KOPT-K1 (cell line): ENCODE results near the gene TMEM245.

Source experiments
- H3K27ac ChIP-seq: fragments of 200-600 bp; sonication (generic); 2 replicates; pipeline ENCODE4 v1.5.1; 2016; ENCODE audit warnings: antibody characterized with exemption, mild to moderate bottlenecking, low read depth, low read length; ENCODE audit not compliant: poor library complexity, severe bottlenecking
- H3K36me3 ChIP-seq: fragments of 200-600 bp; sonication (generic); 2 replicates; pipeline ENCODE4 v1.5.1; 2017; ENCODE audit warnings: antibody characterized with exemption, mild to moderate bottlenecking, low read length, moderate library complexity; ENCODE audit not compliant: insufficient read depth
- H3K9me3 ChIP-seq: fragments of 200-600 bp; sonication (generic); 2 replicates; pipeline ENCODE4 v1.5.1; 2017; ENCODE audit warnings: antibody characterized with exemption, low read length, mild to moderate bottlenecking; ENCODE audit not compliant: insufficient read depth, poor library complexity, severe bottlenecking

The TMEM245 gene

GRCh38 chr9:109019420-109019819 is 100.3 kb downstream of the TMEM245 start:
- no peaks in the 10 kb centered on the region for H3K9me3 ChIP-seq
- H3K27ac ChIP-seq = no peak overlapping the region
- peaks cover 73% of the 10 kb centered on the region for H3K36me3 ChIP-seq

DNA sequence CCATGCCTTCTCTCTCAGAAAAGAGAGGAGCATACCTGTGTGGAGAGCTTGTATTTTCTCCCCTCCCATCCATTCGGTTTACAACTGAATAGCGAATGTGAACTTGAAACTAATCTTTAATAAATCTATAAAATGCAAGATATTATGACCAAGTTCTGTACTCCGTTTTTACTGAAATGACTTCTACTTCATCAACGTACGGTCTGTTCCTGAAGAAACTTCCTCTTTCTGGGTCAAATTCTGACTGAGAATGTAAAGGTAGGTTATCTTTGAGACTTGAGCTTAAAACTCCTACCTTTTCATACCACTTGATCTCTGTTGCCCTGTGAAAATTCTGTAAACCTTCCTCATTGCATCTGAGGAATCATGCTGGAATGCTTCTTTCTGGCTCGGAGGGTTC is 102.3 kb downstream of the TMEM245 start:
- peaks cover 54% of the 10 kb centered on the region for H3K36me3 ChIP-seq
- no peak overlapping the region for H3K27ac ChIP-seq

DNA sequence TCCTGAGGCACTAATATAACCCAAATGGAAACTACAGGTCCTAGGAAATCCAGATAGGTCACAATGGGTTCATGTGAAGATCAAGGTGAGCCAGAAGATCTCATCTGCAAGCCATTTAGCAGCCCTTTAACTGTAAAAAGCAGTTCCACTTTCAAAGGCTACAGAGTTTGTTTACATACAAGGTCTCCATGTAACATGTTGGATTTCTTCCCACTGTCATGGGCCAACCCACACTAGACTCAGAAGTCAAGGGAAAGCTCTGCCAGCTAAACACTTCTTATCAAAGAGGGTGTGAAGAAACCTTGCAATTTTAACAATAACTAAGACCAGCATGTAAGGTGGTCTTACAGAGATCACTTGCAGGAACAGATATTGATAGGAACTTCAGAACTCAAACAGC is 102.7 kb downstream of the TMEM245 start:
- Histone ChIP-seq H3K27ac (no peak overlapping the region), H3K9me3 (no peaks in the 10 kb centered on the region), H3K36me3 (peaks cover 50% of the 10 kb centered on the region)

More for the DNA sequence above, 102.3 kb downstream of the TMEM245 start:
- no peaks in the 10 kb centered on the region for H3K9me3 ChIP-seq

DNA sequence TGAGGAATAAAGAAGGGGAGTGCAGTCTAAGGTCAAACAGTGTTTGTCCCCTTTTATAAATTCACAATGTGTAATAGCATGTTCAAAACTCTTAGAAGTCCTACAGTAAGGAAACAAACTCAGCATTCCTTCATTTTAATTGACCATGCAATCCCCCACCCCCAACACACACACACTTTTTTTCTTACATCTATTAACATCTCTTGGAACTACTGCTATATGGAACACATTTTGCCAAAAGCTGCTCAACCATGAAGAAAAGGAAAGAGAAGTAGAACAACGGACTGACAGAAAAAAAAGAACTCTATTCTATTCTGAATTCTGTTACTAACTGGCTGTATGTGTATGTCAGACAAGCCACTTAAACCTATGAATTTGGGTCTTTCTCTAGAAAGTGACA is 103.6 kb downstream of the TMEM245 start:
- peaks cover 41% of the 10 kb centered on the region for H3K36me3 ChIP-seq
- H3K9me3 ChIP-seq = no peaks in the 10 kb centered on the region
- H3K27ac ChIP-seq = no peak overlapping the region

DNA sequence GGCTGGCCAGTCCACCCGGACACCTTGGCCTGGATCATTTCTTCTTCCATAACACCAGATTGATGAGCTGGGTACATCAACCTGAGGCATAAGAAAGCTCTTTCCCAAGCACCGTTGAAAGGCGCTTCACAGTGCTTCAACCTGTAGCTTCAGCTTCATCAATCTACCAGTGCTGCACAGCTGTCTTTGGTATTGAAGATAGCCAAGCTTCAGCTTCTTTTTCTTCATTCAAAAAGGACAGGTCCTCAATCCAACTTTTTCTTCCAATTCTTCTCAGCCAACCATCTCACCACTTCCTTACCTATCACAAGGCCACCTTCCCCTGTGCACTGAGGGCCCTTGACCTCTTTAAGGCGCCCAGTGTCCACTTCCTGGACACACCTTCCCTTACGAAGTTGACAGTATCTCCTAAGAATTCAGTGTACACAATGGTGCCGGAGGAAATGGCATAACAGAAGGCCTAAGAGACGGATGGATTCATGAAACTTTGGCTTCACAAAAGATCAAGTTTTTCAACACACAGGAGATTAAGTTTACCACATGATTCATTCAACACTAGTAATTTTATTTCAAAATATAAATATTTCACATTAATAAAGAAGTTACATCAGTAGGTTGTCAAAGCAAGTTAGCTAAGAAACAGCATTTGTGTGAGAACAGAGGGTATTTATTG is 105.0 kb downstream of the TMEM245 start:
- no peak overlapping the region for H3K27ac ChIP-seq
- H3K36me3 ChIP-seq = peaks cover 27% of the 10 kb centered on the region
- H3K9me3 ChIP-seq = no peaks in the 10 kb centered on the region

- Histone ChIP-seq H3K36me3 (peaks cover 19% of the 10 kb centered on the region), H3K27ac (no peak overlapping the region), H3K9me3 (no peaks in the 10 kb centered on the region)
These were observed 105.8 kb downstream of the TMEM245 start for GRCh38 chr9:109013679-109014607.

DNA sequence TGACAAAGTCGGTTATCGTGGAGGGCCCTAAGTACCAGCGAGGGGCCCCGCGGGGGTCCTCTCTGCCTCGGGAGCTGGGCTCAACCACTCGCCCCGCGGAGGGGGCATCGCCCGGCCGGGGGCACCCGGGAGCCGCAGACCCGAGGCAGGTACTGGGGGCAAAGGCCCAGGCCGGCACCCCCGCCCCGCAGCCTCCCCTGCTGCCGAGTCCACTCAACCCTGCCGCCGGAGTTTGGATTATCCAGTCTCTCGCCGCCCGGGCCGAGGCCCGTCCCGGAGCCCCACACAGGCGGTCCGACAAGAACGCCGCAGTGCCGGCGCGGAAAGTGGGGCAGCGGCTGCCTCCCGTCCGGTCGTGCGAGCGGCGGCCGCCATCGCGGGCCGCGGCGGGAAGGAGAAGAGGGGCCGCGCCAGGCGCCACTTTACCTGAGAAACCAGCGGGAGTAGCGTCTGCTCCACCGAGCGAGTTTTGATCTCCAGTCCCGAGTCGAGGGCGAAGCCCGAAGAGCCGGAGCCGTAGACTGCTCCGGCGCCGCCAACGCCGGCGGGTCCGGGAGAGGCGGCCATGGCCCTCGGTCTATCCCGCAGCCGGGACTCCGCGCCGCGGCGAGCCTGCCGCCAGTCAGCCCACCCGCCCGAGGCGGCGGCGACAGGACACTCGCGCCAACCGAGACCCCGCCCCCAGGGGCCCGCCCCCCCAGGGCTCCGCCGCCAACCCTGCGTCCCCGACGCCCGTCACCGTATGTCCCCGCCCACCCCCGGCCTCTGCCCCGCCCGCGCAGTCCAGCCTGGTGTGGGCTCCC is 106.7 kb downstream of the TMEM245 start, which contains the start of gene CTNNAL1:
TSS of gene CTNNAL1 (minus strand) at position 624 of the 803 bp plus-strand sequence. CDS start at position 567, 57 bp downstream.
- no peaks in the 10 kb centered on the region for H3K9me3 ChIP-seq
- peaks cover 14% of the 10 kb centered on the region for H3K36me3 ChIP-seq
- H3K27ac ChIP-seq = peak within 1 kb of the TSS; percentile 66

DNA sequence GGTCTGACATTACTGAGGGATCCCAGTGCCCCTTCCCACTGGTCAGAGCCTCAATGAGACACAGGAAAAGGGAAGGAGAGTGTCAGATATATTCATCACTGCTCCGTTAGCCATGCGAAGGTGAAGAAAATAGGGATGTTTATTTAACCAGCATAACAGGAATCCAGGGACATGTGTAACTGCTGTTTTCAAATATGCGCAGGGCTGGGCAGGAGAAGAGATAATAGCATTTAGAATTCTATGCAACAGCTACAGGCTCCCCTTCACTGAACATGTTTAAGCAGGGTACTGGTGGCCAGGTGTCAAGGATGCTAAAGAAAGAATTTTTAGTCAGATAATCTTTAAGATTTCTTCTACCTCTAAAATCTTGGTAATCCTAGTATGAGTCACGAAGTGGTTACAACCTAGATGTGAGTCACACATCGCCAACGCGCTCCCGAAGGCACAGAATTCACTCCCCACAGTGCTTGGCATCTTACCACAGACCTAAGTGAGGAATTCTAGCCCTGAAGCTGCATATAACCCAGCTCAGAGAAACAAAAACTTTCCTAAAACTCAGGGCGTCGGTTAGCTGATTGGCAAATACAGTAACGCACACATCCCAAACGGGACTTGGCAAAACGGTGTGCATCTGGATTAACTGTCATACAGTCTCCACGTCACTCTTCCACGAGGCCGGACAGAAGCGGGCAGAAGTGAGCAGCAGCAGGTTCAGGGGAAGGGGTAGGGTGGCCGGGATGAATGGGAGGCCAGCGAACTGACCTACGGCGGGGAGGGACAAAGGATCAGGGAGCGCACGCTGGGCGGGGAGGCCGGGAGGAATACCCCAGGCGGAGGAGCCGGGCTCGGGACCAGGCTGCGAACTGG is 107.5 kb downstream of the TMEM245 start:
- no peaks in the 10 kb centered on the region for H3K9me3 ChIP-seq
- peak overlapping the region; percentile 66 for H3K27ac ChIP-seq
- H3K36me3 ChIP-seq = peaks cover 7% of the 10 kb centered on the region; the same call in 1 of the 2 replicates

GRCh38 chr9:109011231-109011671 is 108.5 kb downstream of the TMEM245 start:
- no peaks in the 10 kb centered on the region for H3K9me3 ChIP-seq
- no peak overlapping the region for H3K27ac ChIP-seq
- no peaks in the 10 kb centered on the region for H3K36me3 ChIP-seq

DNA sequence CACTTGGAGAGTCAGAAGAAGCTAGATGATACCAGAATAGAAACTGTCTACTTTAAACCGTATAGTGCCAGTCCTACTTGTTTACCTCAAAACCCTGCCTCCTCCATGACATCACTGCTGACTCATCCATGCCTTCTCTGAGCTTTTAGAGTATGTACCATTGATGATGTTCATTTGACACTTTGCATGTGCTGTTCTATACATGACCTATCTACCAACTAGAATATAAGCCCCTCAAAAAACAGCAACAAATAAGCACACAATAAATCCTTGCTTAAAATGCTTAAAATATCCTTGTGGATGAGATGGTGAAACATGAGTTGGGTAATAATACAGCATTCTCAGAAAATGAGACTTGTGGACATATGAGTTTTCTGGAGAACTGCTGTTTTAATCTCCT is 109.0 kb downstream of the TMEM245 start:
- H3K36me3 ChIP-seq = no peaks in the 10 kb centered on the region
- H3K27ac ChIP-seq = no peak overlapping the region
- no peaks in the 10 kb centered on the region for H3K9me3 ChIP-seq

DNA sequence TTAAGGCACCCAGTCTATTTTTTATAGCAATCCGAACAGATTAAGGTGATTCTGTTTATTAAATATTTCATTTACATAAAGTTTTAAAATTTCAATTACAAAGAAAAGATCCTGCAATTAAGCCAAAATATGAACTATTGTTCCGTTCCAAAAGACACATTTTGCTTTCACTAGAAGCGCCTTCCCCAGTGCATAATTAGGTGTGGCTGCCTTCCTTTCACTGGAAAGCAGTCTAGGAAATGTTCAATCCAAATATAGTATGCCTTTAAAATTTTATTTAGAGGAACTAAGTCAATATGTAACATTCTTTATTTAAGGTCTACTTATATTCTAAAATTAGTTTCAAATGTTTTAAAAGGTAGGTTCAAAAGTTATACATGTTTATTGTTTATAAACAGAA is 114.1 kb downstream of the TMEM245 start:
- H3K9me3 ChIP-seq = peaks cover 24% of the 10 kb centered on the region
- H3K36me3 ChIP-seq = no peaks in the 10 kb centered on the region; the same call in 1 of the 2 replicates
- H3K27ac ChIP-seq = no peak overlapping the region

GRCh38 chr9:109003116-109003515 is 116.6 kb downstream of the TMEM245 start:
- Histone ChIP-seq H3K27ac (no peak overlapping the region), H3K36me3 (no peaks in the 10 kb centered on the region; the same call in 1 of the 2 replicates), H3K9me3 (peaks cover 24% of the 10 kb centered on the region)

DNA sequence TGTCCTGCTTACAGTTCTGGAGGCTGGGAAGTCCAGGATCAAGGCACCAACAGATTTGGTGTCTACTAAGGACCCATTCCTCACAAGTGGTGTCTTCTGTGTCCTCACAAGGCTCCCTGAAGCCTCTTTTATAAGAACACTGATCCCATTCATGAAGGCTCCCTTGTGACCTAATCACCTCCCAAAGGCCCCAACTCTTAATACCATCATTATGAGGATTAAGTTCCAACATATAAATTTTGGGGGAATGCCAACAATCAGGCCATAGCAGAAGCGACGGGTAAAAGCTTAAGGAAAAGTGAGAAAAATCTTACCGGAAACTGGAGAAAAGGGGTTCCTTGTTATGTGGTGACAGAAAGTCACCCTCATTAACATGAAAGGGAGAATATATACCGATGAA is 117.6 kb downstream of the TMEM245 start:
- H3K27ac ChIP-seq = no peak overlapping the region

DNA sequence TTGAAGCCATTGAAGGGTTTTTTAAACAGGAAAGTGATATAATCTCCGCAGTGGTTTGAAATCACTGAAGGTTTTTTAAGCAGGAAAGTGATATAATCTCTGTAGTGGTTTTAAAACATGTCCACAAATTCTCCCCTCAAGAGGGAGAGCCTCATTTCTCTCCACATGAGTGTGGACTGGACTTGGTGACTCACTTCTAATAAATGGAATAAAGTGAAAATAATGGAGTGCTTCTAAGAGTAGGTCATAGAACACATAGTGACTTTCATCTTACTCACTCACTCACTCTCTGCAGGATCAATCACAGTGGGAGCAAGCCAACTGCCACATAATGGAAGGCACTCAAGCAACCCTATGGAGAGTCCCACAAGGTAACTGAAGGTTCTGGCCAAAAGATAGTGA is 118.5 kb downstream of the TMEM245 start:
- H3K36me3 ChIP-seq = no peaks in the 10 kb centered on the region; the same call in 1 of the 2 replicates
- no peak overlapping the region for H3K27ac ChIP-seq
- H3K9me3 ChIP-seq = peaks cover 24% of the 10 kb centered on the region

More for the DNA sequence above, 117.6 kb downstream of the TMEM245 start:
- Histone ChIP-seq H3K9me3 (peaks cover 24% of the 10 kb centered on the region), H3K36me3 (no peaks in the 10 kb centered on the region; the same call in 1 of the 2 replicates)
